ENCODE results near the gene CDCP1.

DNA sequence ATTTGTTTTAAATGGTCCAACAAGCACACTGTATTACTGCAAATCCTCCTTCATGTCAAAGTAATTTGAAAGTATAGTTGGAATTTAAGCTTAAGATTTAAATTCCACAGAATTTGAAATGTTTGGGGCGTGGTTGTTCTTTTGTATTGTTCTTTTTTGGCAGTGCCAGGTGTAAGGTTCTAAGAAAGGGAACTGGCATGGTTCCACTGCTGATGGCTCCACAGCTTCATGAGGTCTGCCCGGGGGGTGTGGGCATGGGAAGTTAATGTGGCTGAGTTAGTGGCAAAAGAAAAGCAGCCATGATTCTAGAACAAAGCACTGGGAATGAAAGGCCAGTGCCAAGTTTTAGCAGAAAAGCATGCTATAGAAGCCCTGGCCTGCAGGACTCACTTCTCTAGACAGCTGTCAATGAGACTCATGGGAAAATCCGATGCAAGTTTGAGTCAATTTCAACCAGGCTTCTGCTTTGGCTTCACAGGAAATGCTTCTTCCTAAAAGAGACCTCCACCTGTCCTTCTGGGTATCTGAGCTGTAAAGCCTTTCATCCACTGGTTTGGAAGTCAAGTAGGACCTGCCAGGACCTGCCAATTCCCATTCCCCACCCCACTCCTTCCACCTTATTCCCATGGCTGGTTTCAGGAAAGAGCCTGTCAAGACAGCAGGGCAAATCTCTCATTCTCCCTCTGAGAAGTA lies 18.9 kb downstream of the CDCP1 start:
- no peak for TF ChIP-seq EP300 (IDR thresholded peaks at IDR 0.05)
- TF ChIP-seq, protein P1, sequence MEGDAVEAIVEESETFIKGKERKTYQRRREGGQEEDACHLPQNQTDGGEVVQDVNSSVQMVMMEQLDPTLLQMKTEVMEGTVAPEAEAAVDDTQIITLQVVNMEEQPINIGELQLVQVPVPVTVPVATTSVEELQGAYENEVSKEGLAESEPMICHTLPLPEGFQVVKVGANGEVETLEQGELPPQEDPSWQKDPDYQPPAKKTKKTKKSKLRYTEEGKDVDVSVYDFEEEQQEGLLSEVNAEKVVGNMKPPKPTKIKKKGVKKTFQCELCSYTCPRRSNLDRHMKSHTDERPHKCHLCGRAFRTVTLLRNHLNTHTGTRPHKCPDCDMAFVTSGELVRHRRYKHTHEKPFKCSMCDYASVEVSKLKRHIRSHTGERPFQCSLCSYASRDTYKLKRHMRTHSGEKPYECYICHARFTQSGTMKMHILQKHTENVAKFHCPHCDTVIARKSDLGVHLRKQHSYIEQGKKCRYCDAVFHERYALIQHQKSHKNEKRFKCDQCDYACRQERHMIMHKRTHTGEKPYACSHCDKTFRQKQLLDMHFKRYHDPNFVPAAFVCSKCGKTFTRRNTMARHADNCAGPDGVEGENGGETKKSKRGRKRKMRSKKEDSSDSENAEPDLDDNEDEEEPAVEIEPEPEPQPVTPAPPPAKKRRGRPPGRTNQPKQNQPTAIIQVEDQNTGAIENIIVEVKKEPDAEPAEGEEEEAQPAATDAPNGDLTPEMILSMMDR (IDR thresholded peaks at IDR 0.05): no peak

Data from gastroesophageal sphincter (tissue), 3 donors.